Endothelial cell of hepatic sinusoid (primary cell): Measurements from ENCODE around the gene AKAP11.
"Not testable (repeated sequence)": the region's sequence is repeated elsewhere in the genome, so short reads cannot be mapped to it uniquely, and the experiment has no call there.

Experiments
- in situ Hi-C: cut with HindIII; loops from 2 replicates; pipeline ENCODE4 v1.10.0; 2017; ENCODE audit warnings: low sequenced_read_pairs

AKAP11 gene, protein sequence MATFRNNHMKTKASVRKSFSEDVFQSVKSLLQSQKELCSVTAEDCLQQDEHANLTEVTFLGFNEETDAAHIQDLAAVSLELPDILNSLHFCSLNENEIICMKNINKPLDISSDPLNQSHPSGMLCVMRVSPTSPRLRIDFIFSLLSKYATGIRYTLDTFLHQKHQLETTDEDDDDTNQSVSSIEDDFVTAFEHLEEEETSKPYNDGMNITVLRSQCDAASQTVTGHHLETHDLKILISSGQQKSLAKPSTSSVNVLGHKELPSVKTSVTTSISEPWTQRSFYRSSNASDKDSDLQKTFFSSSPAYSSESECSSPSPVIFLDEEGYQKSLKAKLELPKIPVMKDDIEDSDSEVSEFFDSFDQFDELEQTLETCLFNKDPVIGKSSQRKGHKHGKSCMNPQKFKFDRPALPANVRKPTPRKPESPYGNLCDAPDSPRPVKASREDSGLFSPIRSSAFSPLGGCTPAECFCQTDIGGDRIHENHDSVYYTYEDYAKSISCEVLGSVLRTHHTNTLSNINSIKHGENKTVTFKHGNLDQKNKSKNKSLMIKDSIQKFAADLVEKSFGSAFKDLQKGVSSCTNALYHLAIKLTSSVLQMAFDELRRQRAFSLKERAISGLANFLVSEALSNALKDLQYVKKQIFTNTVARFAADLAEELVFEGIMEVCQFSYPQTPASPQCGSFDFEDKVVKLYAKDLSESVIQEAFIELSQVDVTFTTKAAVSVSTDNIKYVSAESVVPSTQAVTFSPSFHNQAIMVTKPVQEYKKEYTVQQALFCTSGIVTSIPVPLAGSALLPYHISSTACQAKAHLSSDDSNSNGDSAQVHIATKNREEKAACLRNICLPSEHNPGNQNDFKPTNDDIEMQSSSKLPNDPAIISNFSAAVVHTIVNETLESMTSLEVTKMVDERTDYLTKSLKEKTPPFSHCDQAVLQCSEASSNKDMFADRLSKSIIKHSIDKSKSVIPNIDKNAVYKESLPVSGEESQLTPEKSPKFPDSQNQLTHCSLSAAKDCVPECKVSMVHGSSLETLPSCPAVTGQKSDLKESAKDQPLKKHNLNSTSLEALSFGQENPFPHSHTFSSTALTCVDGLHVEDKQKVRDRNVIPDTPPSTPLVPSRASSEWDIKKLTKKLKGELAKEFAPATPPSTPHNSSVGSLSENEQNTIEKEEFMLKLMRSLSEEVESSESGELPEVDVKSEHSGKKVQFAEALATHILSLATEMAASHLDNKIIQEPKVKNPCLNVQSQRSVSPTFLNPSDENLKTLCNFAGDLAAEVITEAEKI (N-terminal part only)

DNA sequence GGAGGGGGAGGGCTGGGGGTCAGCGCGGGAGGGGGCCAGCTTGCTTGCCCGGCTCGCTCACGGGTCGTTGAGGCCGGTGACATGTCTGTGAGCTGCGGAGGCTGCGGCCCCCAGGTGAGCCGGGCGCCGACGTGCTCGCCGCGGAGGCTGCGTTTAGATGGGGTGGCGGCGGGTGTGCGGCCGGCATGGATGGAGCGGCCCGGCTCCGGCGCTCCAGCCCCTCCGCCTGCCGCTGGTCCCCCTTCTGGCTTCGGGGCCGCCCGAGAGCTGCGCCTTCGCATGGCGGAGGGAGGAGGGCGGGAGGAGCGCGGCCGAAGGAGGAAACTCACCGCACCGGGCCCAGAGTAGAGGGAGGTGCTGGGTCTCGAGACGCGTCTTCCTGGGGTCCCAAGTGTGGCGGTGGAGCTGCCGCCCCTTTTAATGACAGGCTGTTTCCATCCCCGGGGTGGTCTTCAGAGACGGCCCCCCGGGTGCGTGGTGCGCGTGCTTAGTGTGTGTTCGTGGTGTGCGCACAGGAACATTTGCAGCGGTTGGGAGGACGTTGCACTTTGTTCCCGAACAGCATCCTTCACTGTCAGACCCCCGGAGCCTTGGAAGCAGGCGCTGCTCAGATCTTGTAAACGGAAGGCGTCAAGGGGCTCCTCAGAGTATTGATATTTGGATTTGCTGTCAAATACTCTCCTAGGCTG lies at the start of gene AKAP11:
TSS of gene AKAP11 (plus strand) at position 38 of the 689 bp plus-strand sequence. CDS start 14,197 bp downstream, outside the sequence.
- in situ Hi-C loops: no loop called here

DNA sequence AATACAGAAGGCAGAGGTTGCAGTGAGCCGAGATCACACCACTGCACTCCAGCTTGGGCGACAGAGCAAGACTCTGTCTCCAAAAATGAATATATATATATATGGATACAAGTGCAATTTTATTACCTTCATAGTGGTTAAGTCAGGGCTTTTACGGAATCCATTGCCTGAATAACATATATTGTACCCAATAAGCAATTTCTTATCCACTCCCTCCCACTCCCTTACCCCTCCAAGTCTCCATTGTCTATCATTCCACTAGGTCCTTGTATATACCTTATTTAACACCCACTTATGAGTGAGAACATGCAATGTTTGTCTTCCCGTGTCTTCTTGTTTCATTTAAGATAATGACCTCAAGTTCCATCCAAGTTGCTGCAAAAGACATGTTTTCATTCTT lies 48.3 kb upstream of the AKAP11 start:
- in situ Hi-C loops: no loop called here

DNA sequence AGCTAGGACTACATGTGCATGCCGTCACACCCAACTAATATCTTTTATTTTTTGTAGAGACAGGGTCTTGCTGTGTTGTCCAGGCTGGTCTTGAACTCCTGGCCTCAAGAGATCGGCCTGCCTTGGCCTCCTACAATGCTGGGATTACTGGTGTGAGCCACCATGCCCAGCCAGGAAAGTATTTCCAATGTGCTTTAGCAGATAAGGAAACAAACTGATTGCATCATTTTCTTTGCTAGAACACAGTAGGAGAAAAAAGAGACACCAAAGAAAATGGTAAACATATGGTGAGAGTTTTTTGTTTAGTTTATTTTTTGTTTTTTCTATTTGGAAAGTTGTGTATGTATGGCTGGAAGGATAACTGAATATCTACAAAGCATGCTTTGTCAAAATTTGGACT lies 46.9 kb upstream of the AKAP11 start:
- in situ Hi-C loops: no loop called here

DNA sequence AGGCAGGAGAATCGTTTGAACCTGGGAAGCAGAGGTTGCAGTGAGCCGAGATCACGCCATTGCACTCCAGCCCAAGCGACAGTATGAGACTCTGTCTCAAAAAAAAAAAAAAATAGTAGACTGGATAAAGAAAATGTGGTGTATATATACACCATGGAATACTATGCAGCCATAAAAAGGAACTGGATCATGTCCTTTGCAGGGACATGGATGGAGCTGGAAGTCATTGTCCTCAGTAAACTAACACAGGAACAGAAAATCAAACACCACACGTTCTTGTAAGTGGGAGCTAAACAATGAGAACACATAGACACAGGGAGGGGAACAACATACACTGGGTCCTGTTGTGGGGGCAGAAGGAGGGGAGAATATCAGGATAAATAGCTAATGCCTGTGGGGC lies 45.2 kb upstream of the AKAP11 start:
- in situ Hi-C loops: not testable (repeated sequence)

DNA sequence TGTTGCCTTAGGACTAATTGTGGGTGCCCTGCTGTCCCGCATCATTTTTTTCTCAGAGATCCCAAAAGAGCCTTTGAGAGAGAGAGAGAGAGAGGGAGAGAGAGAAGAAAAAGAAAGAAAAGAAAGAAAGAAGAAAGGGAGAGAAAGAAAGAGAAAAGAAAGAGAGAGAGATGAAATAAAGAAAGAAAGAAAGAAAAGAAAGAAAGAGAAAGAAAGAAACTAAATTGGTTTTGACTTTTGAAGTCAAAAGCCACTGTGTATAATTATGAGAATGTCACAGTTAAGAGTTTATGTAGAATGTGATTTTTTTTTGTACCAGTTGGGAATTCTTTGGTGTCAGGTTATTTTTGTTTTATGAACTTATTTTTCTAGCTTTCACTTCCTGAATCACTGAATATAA lies 43.4 kb upstream of the AKAP11 start:
- in situ Hi-C loops: no loop called here

- in situ Hi-C loops: no loop called here
Observed at GRCh38 chr13:42229287-42229686, 42.7 kb upstream of the AKAP11 start.

DNA sequence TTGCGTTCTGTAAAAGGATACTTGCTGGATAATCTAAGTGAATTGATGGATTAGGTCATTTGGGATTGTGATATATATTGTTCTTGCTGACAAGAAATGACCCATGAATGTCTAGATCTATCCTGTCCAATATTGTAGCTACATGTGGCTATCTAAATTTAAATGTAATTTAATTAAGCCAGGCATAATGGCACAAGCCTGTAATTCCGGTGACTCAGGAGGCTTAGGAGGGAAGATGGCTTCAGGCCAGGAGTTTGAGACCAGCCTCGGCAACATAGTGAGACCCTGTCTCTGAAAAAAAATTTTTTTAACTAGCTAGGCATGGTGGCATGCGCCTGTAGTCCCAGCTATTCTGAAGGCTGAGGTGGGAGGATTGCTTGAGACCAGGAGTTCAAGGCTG lies 39.3 kb upstream of the AKAP11 start:
- in situ Hi-C loops: no loop called here

- in situ Hi-C loops: no loop called here
Observed at GRCh38 chr13:42233726-42234125, 38.2 kb upstream of the AKAP11 start.

DNA sequence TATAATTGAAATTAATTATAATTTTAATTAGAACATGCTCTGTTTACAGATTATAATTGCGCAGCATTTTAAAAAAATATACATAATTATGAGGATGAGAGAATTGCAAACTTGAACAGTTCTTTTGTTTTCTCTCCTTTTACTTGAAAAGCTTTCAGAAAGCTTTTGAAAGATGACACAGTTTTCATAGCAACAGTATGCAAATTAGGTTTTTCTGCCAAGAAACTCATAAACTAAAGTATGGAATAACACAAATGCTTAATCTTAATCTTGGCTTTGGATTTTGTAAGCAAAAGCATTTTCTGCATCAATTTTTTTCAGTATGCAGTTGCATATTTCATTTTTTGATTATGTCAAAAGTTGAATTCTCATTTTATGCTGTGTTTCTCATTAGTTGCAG lies 32.8 kb upstream of the AKAP11 start:
- in situ Hi-C loops: no loop called here

GRCh38 chr13:42239644-42240043 lies 32.3 kb upstream of the AKAP11 start:
- in situ Hi-C loops: no loop called here

DNA sequence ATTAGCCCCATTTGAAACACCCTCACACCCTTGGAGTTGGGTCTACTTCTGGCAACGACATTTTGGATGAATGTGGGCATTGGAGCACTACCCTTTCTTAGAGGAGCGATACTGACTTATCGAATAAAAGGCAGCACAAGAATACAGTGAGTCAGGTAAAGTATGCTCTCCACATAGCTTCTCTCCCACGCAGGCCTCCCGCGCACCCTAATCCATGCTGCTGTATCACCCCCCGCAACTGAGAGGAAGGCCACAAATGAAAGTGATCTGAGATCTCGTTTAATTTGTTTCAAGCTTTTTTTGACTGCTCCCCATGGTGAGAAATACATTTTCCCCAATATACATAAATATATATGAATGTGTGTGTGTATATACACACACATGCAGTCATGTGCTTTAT lies 25.4 kb upstream of the AKAP11 start:
- in situ Hi-C loops: no loop called here

DNA sequence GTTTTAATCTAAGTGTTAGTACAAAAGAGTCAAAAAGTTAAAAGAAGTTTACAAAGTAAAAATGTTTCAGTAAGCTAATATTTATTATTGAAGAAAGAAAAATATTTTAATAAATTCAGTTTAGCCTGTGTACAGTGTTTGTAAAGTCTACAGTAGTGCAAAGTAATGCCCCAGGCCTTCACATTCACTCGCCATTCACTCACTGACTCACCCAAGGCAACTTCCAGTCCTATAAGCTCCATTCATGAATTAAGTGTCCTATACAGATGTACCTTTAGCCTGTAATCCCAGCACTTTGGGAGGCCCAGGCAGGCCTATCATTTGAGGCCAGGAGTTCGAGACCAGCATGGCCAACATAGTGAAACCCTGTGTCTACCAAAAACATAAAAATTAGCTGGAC lies 24.1 kb upstream of the AKAP11 start:
- in situ Hi-C loops: no loop called here

DNA sequence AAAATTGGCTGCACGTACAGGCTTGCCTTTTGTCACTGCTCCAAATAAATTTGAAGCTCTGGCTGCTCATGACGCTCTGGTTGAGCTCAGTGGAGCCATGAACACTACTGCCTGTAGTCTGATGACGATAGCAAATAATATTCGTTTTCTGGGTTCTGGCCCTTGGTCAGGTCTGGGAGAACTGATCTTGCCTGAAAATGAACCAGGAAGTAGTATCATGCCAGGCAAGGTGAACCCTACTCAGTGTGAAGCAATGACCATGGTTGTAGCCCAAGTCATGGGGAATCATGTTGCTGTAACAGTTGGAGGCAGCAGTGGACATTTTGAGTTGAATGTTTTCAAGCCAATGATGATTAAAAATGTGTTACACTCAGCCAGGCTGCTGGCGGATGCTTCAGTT lies 16.1 kb upstream of the AKAP11 start:
- in situ Hi-C loops: no loop called here

DNA sequence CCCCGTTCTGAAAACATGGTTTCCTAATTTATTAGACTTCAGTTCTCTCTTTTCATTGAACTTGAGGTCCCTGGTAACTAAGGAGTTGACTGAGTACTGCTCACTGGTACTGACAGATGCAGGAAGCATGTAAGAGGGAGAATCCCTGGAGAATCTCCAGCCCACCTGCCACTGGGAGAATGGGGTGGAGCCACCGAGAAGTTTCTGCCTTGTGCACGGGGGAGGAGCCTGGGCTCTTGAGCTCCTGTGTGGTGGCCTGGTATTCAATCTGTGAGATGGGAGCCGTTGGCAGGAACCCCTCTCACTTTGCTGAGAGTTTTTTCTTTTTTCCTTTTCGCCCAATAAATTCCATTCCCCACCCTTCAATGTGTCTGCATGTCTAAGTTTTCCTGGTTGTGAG lies 13.2 kb upstream of the AKAP11 start:
- in situ Hi-C loops: no loop called here

GRCh38 chr13:42259515-42259914 lies 12.4 kb upstream of the AKAP11 start:
- in situ Hi-C loops: no loop called here

GRCh38 chr13:42260903-42261654 lies 10.9 kb upstream of the AKAP11 start:
- in situ Hi-C loops: no loop called here

DNA sequence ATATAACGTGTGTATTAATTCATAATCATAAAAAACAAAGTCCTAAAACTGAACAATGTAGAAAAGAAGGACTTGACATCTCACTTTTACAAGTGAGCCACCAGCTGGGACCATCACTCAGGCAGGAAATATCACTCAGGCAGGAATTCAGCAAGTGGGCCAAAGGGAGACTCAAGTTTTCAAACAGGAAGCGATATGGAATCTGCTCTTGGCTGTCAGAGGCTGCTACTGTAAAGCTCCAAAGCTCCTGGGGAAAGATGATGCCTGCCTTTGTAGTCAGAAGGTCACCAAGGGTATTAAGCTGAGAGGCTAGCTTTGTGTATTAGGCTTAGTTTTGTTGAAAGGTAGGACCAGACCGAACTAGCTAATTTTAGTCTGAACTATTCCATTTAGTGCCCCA lies 5.5 kb upstream of the AKAP11 start:
- in situ Hi-C loops: no loop called here

DNA sequence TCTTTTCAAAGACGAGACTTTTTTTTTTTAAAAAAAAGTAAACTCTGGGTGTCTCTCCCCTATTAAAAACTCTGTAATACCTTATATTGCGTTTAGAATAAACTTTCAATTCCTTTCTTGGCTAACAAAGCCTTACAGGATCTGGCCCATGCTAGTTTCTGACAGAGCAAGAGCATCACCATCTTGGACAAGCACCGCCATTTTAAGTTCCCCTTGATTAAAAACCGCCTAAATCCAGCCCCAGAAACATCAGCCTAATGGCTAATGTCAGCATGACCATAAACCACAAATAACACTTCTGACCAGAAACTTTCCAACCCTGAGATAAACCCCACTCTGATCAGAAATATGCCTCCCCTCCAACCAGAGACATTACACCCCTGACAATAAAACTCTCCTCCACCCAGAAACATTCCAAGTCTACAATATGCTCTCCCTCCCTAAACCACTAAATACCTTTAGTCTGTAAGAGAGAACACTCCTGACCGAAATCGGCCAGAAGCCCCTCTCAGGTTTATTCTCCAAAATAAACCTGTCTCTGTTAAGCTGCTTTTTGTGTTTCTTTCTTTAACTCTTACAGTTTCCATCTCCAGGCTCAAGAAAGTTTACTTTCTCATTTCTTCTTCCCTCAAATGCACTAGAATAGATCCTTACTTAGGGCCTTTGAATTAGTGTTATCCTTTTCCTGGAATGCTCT lies 1.6 kb upstream of the AKAP11 start:
- in situ Hi-C loops: no loop called here

- in situ Hi-C loops: no loop called here
Observed at GRCh38 chr13:42270857-42271215, 1.1 kb upstream of the AKAP11 start.
